ENCODE results near the gene TRDMT1.

The TRDMT1 gene, protein sequence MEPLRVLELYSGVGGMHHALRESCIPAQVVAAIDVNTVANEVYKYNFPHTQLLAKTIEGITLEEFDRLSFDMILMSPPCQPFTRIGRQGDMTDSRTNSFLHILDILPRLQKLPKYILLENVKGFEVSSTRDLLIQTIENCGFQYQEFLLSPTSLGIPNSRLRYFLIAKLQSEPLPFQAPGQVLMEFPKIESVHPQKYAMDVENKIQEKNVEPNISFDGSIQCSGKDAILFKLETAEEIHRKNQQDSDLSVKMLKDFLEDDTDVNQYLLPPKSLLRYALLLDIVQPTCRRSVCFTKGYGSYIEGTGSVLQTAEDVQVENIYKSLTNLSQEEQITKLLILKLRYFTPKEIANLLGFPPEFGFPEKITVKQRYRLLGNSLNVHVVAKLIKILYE

GRCh38 chr10:17200912-17201793, at the start of gene TRDMT1:
TRDMT1 (minus strand) TSS chr10:17201672; CDS start chr10:17201634, 38 bp downstream.
- in situ Hi-C loops (cut with HindIII; ENCODE audit: low sequenced_read_pairs) = no loop called here

DNA sequence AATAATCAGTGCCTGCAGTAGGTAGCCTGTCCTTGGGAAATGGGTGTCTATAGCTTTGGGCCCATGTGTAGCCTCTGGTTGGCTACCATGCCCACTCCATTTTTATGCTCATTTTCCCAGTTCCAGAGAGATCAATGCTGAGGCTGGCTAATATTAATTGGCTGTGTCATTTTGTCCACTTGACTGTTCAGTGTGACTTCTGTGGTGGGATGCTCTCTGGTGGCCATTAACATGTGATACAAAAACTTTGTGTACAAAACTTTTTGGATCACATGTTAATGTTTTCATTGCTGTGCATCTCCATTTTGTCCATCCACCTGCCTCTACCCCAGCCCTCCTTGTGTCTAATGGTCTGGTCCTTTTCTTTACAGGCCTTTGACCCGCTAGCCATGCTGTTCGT, 49.3 kb upstream of the TRDMT1 start:
- in situ Hi-C loops (cut with HindIII; ENCODE audit: low sequenced_read_pairs) = no loop called here

GRCh38 chr10:17249820-17250219, 48.3 kb upstream of the TRDMT1 start:
- in situ Hi-C loops (cut with HindIII; ENCODE audit: low sequenced_read_pairs) = no loop called here

DNA sequence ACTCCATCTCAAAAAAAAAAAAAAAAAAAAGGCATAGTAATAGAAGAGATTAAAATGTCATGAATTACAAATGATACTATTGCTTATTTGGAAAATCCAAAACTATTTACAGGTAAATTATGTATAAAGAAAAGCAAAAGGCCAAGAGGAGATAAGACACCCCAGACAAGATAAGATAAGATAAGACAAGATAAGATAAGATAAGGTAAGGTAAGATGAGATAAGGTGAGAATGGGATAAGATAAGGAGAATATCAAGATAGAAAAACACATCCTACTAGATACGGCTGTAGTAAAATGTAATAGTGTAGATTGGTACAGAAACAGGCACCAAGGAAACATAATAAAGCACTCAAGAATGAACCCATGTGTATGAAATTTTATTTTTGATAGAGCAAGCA, 47.5 kb upstream of the TRDMT1 start:
- in situ Hi-C loops (cut with HindIII; ENCODE audit: low sequenced_read_pairs) = no loop called here

GRCh38 chr10:17247210-17247609, 45.7 kb upstream of the TRDMT1 start:
- in situ Hi-C loops (cut with HindIII; ENCODE audit: low sequenced_read_pairs) = no loop called here

- in situ Hi-C loops (cut with HindIII; ENCODE audit: low sequenced_read_pairs) = no loop called here
Observed at GRCh38 chr10:17244700-17245365, 43.4 kb upstream of the TRDMT1 start.

DNA sequence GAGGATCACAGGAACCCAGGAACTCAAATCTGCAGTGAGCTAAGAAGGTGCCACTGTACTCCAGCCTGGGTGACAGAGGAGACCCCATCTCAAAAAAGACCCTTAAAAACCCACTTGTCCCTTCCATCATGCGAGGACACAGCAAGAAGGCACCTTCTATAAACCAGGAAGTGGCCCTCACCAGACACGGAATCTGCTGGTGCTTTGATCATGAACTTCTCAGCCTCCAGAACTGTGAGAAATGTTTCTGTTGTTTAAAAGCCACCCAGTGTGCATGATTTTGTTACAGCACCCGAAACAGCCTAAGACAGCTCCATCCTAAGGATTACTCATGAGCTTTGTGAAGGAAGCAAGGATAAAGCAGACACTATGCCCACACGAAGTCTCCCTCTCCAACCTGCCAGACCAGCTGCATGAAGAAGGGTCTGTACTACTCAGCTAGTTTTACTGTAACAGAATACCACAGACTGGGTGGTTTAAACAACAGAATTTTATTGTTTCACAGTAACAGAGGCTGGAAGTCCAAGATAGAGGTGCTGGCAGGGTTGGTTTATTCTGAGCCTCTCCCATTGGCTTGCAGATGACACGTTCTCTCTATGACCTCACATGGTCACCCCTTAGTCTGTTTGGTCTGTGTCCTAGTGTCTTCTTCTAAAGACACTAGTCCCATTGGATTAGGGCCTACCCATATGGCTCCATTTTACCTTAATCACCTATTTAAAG, 40.3 kb upstream of the TRDMT1 start:
- in situ Hi-C loops (cut with HindIII; ENCODE audit: low sequenced_read_pairs) = no loop called here

DNA sequence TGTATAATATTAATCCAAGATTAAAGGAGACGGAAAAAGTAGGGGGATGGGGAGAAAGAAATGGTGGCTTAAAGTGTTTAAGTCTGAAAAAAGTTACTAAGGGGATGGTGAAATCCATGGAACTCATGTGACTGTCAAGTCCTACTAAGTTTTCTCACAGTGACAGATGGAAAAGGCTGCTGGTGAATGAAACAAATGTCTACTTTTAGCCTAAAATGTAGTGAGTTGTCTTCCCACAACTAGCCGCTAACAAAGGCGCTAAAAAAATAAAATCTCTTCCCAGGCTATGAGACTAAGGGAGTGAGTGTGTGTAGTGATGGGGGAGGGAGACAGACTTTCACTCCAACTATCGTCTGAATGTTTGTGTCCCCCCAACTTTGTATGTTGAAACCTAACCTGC, 39.1 kb upstream of the TRDMT1 start:
- in situ Hi-C loops (cut with HindIII; ENCODE audit: low sequenced_read_pairs) = no loop called here

DNA sequence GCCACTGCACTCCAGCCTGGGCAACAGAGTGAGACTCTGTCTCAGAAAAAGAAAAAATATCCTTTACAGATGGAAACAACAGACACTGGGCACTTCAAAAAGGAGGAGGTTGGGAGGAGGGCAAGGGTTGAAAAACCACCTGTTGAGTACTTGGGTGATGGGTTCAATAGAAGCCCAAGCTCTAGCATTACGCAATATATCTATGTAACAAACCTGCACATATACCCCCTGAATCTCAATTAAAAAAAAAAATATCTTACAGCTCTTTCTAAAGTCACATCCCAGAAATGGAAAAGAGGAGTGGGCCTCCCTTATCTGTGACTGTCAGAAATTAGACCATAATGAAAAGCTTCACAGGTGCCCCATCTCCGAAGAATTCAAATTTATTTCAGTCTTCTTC, 38.6 kb upstream of the TRDMT1 start:
- in situ Hi-C loops (cut with HindIII; ENCODE audit: low sequenced_read_pairs) = no loop called here

- in situ Hi-C loops (cut with HindIII; ENCODE audit: low sequenced_read_pairs) = no loop called here
Observed at GRCh38 chr10:17239345-17240085, 38.0 kb upstream of the TRDMT1 start.

DNA sequence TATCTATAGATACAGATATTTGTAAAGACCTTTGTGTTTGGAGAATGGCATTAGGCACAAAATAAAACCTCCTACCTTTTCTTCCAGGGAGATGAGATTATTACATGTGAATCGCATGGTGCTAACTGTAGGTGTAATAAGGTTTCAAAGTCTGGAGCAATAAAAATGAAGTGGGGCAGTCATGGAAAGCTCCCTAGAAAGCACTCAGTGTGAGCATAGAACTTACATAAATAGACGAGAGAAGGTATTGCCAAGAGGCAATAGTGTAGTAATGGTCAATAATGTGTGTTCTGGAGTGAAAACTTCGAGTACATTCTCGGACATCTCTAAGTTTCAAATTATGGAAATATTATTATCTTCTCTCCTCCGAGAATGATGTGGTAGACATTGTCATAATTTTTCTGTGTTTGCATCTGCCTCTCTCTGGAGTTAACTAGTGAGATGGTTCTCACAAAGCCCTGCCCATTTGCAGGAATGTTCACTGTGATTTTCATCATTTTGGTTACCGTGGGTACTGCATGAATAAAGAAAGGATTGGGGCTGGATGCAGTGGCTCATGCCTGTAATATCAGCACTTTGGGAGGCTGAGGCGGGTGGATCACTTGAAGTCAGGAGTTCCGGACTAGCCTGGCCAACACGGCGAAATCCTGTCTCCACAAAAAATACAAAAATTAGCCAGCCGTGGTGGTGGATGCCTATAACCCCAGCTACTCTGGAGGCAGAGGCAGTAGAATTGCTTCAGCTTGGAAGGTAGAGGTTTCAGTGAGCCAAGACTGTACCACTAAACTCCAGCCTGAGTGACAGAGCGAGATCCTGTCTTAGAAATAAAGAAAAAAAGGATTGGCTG, 37.2 kb upstream of the TRDMT1 start:
- in situ Hi-C loops (cut with HindIII; ENCODE audit: low sequenced_read_pairs) = no loop called here

DNA sequence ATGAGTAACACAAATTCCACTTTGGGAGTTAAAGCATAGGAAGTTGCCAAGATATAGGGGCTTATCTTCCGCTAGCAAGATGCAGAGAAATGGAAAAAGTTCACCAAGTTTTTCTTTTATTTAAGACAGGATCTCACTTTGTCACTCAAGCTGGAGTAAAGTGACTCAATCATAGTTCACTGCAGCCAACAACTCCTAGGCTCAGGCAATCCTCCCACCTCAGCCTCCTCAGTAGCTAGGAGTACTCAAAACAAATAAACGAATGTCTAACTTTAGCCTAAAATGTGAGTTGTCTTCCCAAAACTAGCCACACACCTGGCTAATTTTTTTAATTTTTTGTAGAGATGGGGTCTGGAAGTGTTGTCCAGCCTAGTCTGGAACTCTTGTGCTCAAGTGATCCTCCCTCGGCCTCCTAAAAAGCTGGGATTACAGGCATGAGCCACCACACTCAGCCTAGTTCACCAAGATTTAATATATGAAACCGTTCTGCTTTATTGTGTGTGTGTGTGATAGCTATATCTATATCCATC, 36.5 kb upstream of the TRDMT1 start:
- in situ Hi-C loops (cut with HindIII; ENCODE audit: low sequenced_read_pairs) = no loop called here

- in situ Hi-C loops (cut with HindIII; ENCODE audit: low sequenced_read_pairs) = no loop called here
Observed at GRCh38 chr10:17237149-17237527, 35.7 kb upstream of the TRDMT1 start.

DNA sequence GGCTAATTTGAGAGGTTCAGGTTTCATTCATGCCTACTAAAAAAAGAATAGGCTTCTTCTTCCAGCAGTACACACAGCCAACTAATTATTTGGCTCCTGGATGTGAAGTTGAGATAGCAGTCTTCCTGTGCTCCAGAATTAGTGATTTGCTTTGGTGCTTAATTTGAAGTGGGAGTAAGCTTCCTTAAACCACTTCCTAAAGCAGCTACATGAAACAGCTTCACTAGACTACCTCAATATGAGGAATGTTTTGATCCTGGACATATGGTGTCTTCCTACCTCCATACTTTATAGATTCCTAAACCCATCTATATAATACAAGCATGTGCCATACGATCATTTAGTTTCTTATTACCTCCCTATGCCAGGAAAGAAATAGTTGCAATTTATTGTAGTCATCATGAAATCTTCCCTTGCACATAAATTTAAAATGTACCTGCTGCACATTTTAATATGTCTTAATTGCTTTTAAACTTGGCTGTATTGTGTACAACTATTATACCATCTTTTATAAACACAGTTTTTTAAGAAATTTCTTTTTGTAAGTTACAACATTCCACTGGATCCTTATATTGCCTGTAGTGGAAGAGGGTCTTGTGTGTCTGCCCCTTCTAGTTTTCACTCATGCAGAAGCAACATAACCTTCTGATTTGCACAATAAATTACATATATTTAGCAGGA, 35.1 kb upstream of the TRDMT1 start:
- in situ Hi-C loops (cut with HindIII; ENCODE audit: low sequenced_read_pairs) = no loop called here

DNA sequence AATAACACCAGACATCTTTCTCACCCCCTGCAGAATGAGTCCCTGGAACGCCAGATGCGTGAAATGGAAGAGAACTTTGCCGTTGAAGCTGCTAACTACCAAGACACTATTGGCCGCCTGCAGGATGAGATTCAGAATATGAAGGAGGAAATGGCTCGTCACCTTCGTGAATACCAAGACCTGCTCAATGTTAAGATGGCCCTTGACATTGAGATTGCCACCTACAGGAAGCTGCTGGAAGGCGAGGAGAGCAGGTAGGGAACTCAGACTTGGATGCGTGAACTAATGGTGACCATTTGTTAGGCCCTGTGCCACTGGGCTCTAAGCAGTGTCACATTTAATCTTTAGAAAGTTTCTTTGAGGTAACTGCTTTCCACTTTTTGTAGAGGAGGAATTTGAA, 33.7 kb upstream of the TRDMT1 start:
- in situ Hi-C loops (cut with HindIII; ENCODE audit: low sequenced_read_pairs) = no loop called here

DNA sequence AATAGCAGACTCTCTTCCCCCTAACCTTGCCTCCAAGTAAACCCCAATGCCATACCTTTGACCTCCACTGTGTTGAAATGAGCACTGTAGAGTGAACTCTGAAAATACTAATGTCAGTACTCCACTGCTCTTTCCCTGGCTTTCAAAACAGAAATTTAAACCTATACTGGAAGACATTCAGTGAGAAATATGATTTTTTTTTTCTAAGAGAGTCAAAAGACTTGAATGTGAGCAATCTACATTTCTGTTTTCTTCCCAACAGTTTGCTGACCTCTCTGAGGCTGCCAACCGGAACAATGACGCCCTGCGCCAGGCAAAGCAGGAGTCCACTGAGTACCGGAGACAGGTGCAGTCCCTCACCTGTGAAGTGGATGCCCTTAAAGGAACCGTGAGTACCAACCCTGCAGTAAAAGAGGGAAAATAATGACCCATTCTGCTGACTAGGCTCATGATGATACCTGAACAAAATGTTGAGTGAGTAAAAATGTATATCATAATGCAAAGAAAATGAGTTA, 33.0 kb upstream of the TRDMT1 start:
- in situ Hi-C loops (cut with HindIII; ENCODE audit: low sequenced_read_pairs) = no loop called here

DNA sequence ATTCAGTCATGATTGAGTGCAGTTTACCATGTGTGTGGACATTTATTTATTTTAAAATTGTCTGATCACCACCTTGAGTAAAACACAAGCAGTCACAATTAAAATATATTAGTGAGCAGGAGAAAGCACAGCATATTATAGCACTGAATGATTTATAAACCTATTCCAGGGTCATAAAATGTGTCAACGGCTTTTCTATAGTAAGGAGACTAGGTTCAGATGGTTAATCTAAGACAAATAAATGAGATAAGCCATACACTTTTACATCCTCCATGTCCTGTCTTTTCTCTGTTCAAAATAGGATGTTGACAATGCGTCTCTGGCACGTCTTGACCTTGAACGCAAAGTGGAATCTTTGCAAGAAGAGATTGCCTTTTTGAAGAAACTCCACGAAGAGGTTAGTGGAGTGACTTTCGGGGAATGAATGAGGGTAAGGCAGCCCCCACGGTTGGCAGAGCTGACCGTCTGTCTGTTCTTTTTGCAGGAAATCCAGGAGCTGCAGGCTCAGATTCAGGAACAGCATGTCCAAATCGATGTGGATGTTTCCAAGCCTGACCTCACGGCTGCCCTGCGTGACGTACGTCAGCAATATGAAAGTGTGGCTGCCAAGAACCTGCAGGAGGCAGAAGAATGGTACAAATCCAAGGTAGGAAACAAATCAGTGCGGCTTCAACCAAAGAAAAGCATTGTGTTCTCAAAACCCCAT, 32.0 kb upstream of the TRDMT1 start:
- in situ Hi-C loops (cut with HindIII; ENCODE audit: low sequenced_read_pairs) = no loop called here
